Measurements from ENCODE around the gene ANXA2R. TPM values are rescaled to one million over a fixed set of nuclear protein-coding genes. Genes with fewer than 3 reads are reported as not detected.

ANXA2R gene
- total and polyA plus RNA-seq, 9 of the 15 experiments (the other 6 are each of a cell fraction or from before 2014, with no cell fraction given), result 2.1 to 4.8 (median 3.4) TPM

- TF ChIP-seq PCBP2 (IDR thresholded peaks at IDR 0.05; ENCODE audit: low read depth, low read length, poor library complexity, severe bottlenecking) (no peak), MCM2 (IDR thresholded peaks at IDR 0.05; ENCODE audit: low read depth) (no peak), ZFX (CRISPR knock-in tag; IDR thresholded peaks at IDR 0.05) (peak; percentile 83), SMARCA5 (IDR thresholded peaks at IDR 0.05) (no peak), MITF (IDR thresholded peaks at IDR 0.05) (no peak), SMARCB1 (IDR thresholded peaks at IDR 0.05; ENCODE audit: insufficient read length, low read depth) (no peak), MTA2 (IDR thresholded peaks at IDR 0.05; ENCODE audit: low read depth) (peak; percentile 49), MLLT1 (IDR thresholded peaks at IDR 0.05) (no peak), C11orf30 (IDR thresholded peaks at IDR 0.05; ENCODE audit: low read depth) (peak; percentile 80), ZNF507 (tag; conservative IDR thresholded peaks at IDR 0.05) (no peak), ZNF778 (CRISPR knock-in tag; IDR thresholded peaks at IDR 0.05) (no peak), NFATC3 (IDR thresholded peaks at IDR 0.05) (0 out of 2 replicates have a peak, but pooled peaks have one; percentile 25), NRF1 (conservative IDR thresholded peaks at IDR 0.05 in 1 of 2, IDR thresholded peaks at IDR 0.05 in 1 of 2) (peak in 1 of 2 experiments; percentile 14; a peak in 2 of 4 replicates), ZC3H11A (IDR thresholded peaks at IDR 0.05; ENCODE audit: low read depth, low read length) (0 out of 2 replicates have a peak, but pooled peaks have one; percentile 77), PML (IDR thresholded peaks at IDR 0.05; ENCODE audit: low read length) (peak; percentile 46; the same call in 1 of the 2 replicates), ZNF589 (CRISPR knock-in tag; IDR thresholded peaks at IDR 0.05; ENCODE audit: low read depth) (peak; percentile 97), TBP (optimal IDR thresholded peaks at IDR 0.05; ENCODE audit: low read depth, low read length) (no peak), ZNF184 (CRISPR knock-in tag; IDR thresholded peaks at IDR 0.05) (no peak), CXXC5 (CRISPR knock-in tag; IDR thresholded peaks at IDR 0.05) (peak; percentile 91), RBFOX2 (IDR thresholded peaks at IDR 0.05; ENCODE audit: low read depth, low read length) (peak; percentile 71), PURB (CRISPR knock-in tag; IDR thresholded peaks at IDR 0.05; ENCODE audit: low read depth) (no peak), RBM39 (optimal IDR thresholded peaks at IDR 0.05; ENCODE audit: low read depth, low read length) (no peak), KLF1 (tag; IDR thresholded peaks at IDR 0.05) (peak; percentile 38; the same call in 1 of the 2 replicates), BCOR (IDR thresholded peaks at IDR 0.05) (peak; percentile 31; the same call in 1 of the 2 replicates), ZNF766 (CRISPR knock-in tag; conservative IDR thresholded peaks at IDR 0.05) (peak; percentile 68; the same call in 1 of the 2 replicates), DLX4 (CRISPR knock-in tag; IDR thresholded peaks at IDR 0.05) (no peak), ZKSCAN3 (CRISPR knock-in tag; IDR thresholded peaks at IDR 0.05) (no peak), ZNF586 (CRISPR knock-in tag; conservative IDR thresholded peaks at IDR 0.05) (no peak), MAFG (tag; conservative IDR thresholded peaks at IDR 0.05) (peak; percentile 65)
Observed at GRCh38 chr5:43075319-43076293, 35.5 kb upstream of the ANXA2R start (continued).

Data from K562 (cell line).